Neural cell (in vitro differentiated cells): ENCODE data around the gene ACSS2. TPM values are rescaled to one million over a fixed set of nuclear protein-coding genes. Genes with fewer than 3 reads are reported as not detected.

Experiments
- H2AFZ ChIP-seq: fragments of 200-600, 300-800 bp; sonication (generic), shearing (Covaris generic); 2 replicates; pipeline ENCODE4 v1.6.0; 2014; ENCODE audit warnings: low read depth, mild to moderate bottlenecking, antibody characterized with exemption, low read length, moderate library complexity
- H3F3A ChIP-seq: fragments of 200-600 bp; shearing (Covaris generic); 2 replicates; pipeline ENCODE4 v1.6.1; 2016; ENCODE audit warnings: mild to moderate bottlenecking, moderate library complexity, mixed read lengths, antibody characterized with exemption, low read length; ENCODE audit not compliant: insufficient read depth, poor library complexity, severe bottlenecking
- H3K27ac ChIP-seq: fragments of 200-600, 300-800 bp; sonication (generic), shearing (Covaris generic); 2 replicates; pipeline ENCODE4 v1.5.1; 2014; ENCODE audit warnings: mild to moderate bottlenecking, low read length, moderate library complexity
- H3K27me3 ChIP-seq: fragments of 300-800, 200-600 bp; sonication (generic), shearing (Covaris generic); 2 replicates; pipeline ENCODE4 v1.6.0; 2014; ENCODE audit warnings: mild to moderate bottlenecking, low read depth, low read length, moderate library complexity; ENCODE audit not compliant: insufficient read depth
- H3K36me3 ChIP-seq: fragments of 300-800, 200-600 bp; sonication (generic), shearing (Covaris generic); 2 replicates; pipeline ENCODE4 v1.5.1; 2014; ENCODE audit warnings: mild to moderate bottlenecking, antibody characterized with exemption, low read length, moderate library complexity; ENCODE audit not compliant: insufficient read depth
- H3K4me2 ChIP-seq: fragments of 300-800, 200-600 bp; sonication (generic), shearing (Covaris generic); 2 replicates; pipeline ENCODE4 v1.6.0; 2014; ENCODE audit warnings: mild to moderate bottlenecking, low read length
- H3K4me3 ChIP-seq: fragments of 300-800, 200-600 bp; sonication (generic), shearing (Covaris generic); 2 replicates; pipeline ENCODE4 v1.5.1; 2014; ENCODE audit warnings: mild to moderate bottlenecking, low read length, moderate library complexity
- H3K79me2 ChIP-seq: fragments of 200-600 bp; shearing (Covaris generic); replicated peaks from 2 replicates; pipeline ENCODE4 v1.6.0; 2014; ENCODE audit warnings: mild to moderate bottlenecking, low read length, moderate library complexity; ENCODE audit not compliant: insufficient read depth
- H3K9ac ChIP-seq: fragments of 300-800, 200-600 bp; sonication (generic), shearing (Covaris generic); 2 replicates; pipeline ENCODE4 v1.6.1; 2016; ENCODE audit warnings: mild to moderate bottlenecking, low read length, mixed read lengths
- H3K9me2 ChIP-seq: fragments of 200-600 bp; shearing (Covaris generic); 2 replicates; pipeline ENCODE4 v1.6.1; 2016; ENCODE audit warnings: mild to moderate bottlenecking, low read length, mixed read lengths; ENCODE audit not compliant: insufficient read depth
- H3K9me3 ChIP-seq: fragments of 200-600, 300-800 bp; sonication (generic), shearing (Covaris generic); 2 replicates; pipeline ENCODE4 v1.6.1; 2016; ENCODE audit warnings: mild to moderate bottlenecking, mixed run types, low read length, moderate library complexity, mixed read lengths
- H4K20me1 ChIP-seq: fragments of 200-600 bp; shearing (Covaris generic); 2 replicates; pipeline ENCODE4 v1.6.1; 2016; ENCODE audit warnings: mild to moderate bottlenecking, mixed run types; ENCODE audit not compliant: insufficient read depth
- CTCF ChIP-seq: fragments of 450-650 bp; IDR thresholded peaks from 2 replicates; pipeline ENCODE4 v1.5.1; 2014; ENCODE audit warnings: antibody characterized with exemption, mild to moderate bottlenecking, moderate library complexity; ENCODE audit not compliant: poor library complexity, severe bottlenecking
- EP300 ChIP-seq: fragments of 450-650 bp; conservative IDR thresholded peaks from 2 replicates; pipeline ENCODE4 v1.6.1; 2014; ENCODE audit warnings: antibody characterized with exemption, mild to moderate bottlenecking, moderate library complexity; ENCODE audit not compliant: poor library complexity, severe bottlenecking
- EZH2 ChIP-seq: fragments of 200-600, 300-800 bp; shearing (Covaris generic), sonication (generic); IDR thresholded peaks from 2 replicates; pipeline ENCODE4 v1.6.1; 2014; ENCODE audit warnings: antibody characterized with exemption, low read length, borderline replicate concordance, mild to moderate bottlenecking; ENCODE audit not compliant: insufficient read depth, poor library complexity, severe bottlenecking
- MXI1 ChIP-seq: fragments of 450-650 bp; conservative IDR thresholded peaks from 2 replicates; pipeline ENCODE4 v1.6.1; 2014; ENCODE audit warnings: antibody characterized with exemption, mild to moderate bottlenecking; ENCODE audit not compliant: poor library complexity, severe bottlenecking
- POLR2AphosphoS5 ChIP-seq: IDR thresholded peaks from 2 replicates; pipeline ENCODE4 v1.6.1; 2012
- RAD21 ChIP-seq: fragments of 450-650 bp; conservative IDR thresholded peaks from 2 replicates; pipeline ENCODE4 v1.6.1; 2014; ENCODE audit warnings: antibody characterized with exemption, mild to moderate bottlenecking, moderate library complexity
- REST ChIP-seq: IDR thresholded peaks from 2 replicates; pipeline ENCODE4 v1.6.1; 2012; ENCODE audit warnings: borderline replicate concordance
- SMC3 ChIP-seq: fragments of 450-650 bp; conservative IDR thresholded peaks from 2 replicates; pipeline ENCODE4 v1.6.1; 2014; ENCODE audit warnings: antibody characterized with exemption, mild to moderate bottlenecking, moderate library complexity; ENCODE audit not compliant: poor library complexity
- TAF1 ChIP-seq: IDR thresholded peaks from 2 replicates; pipeline ENCODE4 v1.6.1; 2012; ENCODE audit warnings: low read depth
- polyA plus RNA-seq: library from polyadenylated mRNA; depleted of rRNA; stranded (reverse); fragments of >200 nt; gene quantifications from 2 replicates; pipeline ENCODE4 v1.2.3, GENCODE V29; 2014

The ACSS2 gene
- polyA plus RNA-seq, 1 donor from 2014 or later: 12.3 TPM

GRCh38 chr20:34848597-34848996 is 27.8 kb upstream of the ACSS2 start:
- Histone ChIP-seq H3K79me2 (no peaks in the 10 kb centered on the region), H3K27ac (no peak overlapping the region), H3K9ac (no peak overlapping the region), H3K4me2 (no peak overlapping the region), H3K9me3 (no peaks in the 10 kb centered on the region), H2AFZ (no peak overlapping the region), H3F3A (no peaks in the 10 kb centered on the region), H3K4me3 (no peak overlapping the region), H4K20me1 (no peaks in the 10 kb centered on the region), H3K9me2 (no peaks in the 10 kb centered on the region), H3K36me3 (peaks cover 11% of the 10 kb centered on the region), H3K27me3 (no peaks in the 10 kb centered on the region)
- TF ChIP-seq MXI1: no peak
- TF ChIP-seq TAF1: no peak
- TF ChIP-seq EZH2: no peak
- no peak for TF ChIP-seq CTCF
- TF ChIP-seq RAD21: no peak
- TF ChIP-seq EP300: no peak
- no peak for TF ChIP-seq SMC3
- TF ChIP-seq POLR2AphosphoS5: no peak
- no peak for TF ChIP-seq REST

- Histone ChIP-seq H3K36me3 (peaks cover 12% of the 10 kb centered on the region), H3K27ac (no peak overlapping the region), H3K9ac (no peak overlapping the region), H3K4me3 (no peak overlapping the region), H3K4me2 (no peak overlapping the region), H3K9me2 (no peaks in the 10 kb centered on the region), H3F3A (no peaks in the 10 kb centered on the region), H3K79me2 (no peaks in the 10 kb centered on the region), H2AFZ (no peak overlapping the region), H3K9me3 (no peaks in the 10 kb centered on the region), H3K27me3 (no peaks in the 10 kb centered on the region), H4K20me1 (no peaks in the 10 kb centered on the region)
- TF ChIP-seq EZH2 (no peak), REST (no peak), POLR2AphosphoS5 (no peak), MXI1 (no peak), RAD21 (no peak), TAF1 (no peak), SMC3 (no peak), EP300 (no peak), CTCF (no peak)
Measured at GRCh38 chr20:34849778-34850177, 26.6 kb upstream of the ACSS2 start.
